Stimulated activated CD8-positive, alpha-beta memory T cell treated with anti-CD3 and anti-CD28 coated beads, Interleukin-4, amount 100 ng/mL, for 48 hours (primary cell): ENCODE results near the gene SLC25A5.
"Not testable (repeated sequence)": the region's sequence is repeated elsewhere in the genome, so short reads cannot be mapped to it uniquely, and the experiment has no call there.

ENCODE experiments used
- DNase-seq: peaks from one replicate; pipeline ENCODE4 v3.0.0-alpha.2; 2020

SLC25A5 gene

GRCh38 chrX:119478504-119478903, 10.3 kb downstream of the SLC25A5 start:
- no peak for DNase-seq

GRCh38 chrX:119479845-119480244, 11.6 kb downstream of the SLC25A5 start:
- DNase-seq = no peak

- no peak for DNase-seq
Observed at GRCh38 chrX:119481323-119481801, 13.1 kb downstream of the SLC25A5 start.

- no peak for DNase-seq
Observed at GRCh38 chrX:119482041-119482440, 13.8 kb downstream of the SLC25A5 start.

GRCh38 chrX:119482481-119483480, 14.5 kb downstream of the SLC25A5 start:
- peak; percentile 75 for DNase-seq

- DNase-seq = no peak
Observed at GRCh38 chrX:119486745-119487144, 18.5 kb downstream of the SLC25A5 start.

- not testable (repeated sequence) for DNase-seq
Observed at GRCh38 chrX:119487766-119488165, 19.5 kb downstream of the SLC25A5 start.

GRCh38 chrX:119488749-119489148, 20.5 kb downstream of the SLC25A5 start:
- DNase-seq = peak; percentile 48

- DNase-seq = no peak
Observed at GRCh38 chrX:119489212-119490074, 21.2 kb downstream of the SLC25A5 start.

GRCh38 chrX:119492463-119492862, 24.2 kb downstream of the SLC25A5 start:
- DNase-seq = no peak

GRCh38 chrX:119493851-119494495, 25.7 kb downstream of the SLC25A5 start:
- not testable (repeated sequence) for DNase-seq

GRCh38 chrX:119495734-119496726, 27.8 kb downstream of the SLC25A5 start:
- DNase-seq = no peak

- DNase-seq = no peak
Observed at GRCh38 chrX:119497185-119497584, 28.9 kb downstream of the SLC25A5 start.

- DNase-seq = no peak
Observed at GRCh38 chrX:119500061-119500800, 32.0 kb downstream of the SLC25A5 start.

- no peak for DNase-seq
Observed at GRCh38 chrX:119501511-119502148, 33.4 kb downstream of the SLC25A5 start.

- DNase-seq = no peak
Observed at GRCh38 chrX:119502727-119503483, 34.7 kb downstream of the SLC25A5 start.

GRCh38 chrX:119503484-119503861, 35.2 kb downstream of the SLC25A5 start:
- no peak for DNase-seq

GRCh38 chrX:119505145-119505544, 36.9 kb downstream of the SLC25A5 start:
- not testable (repeated sequence) for DNase-seq

- DNase-seq = no peak
Observed at GRCh38 chrX:119505945-119506344, 37.7 kb downstream of the SLC25A5 start.
